Measurements from ENCODE around the gene WNT10A. TPM values are rescaled to one million over a fixed set of nuclear protein-coding genes. Genes with fewer than 3 reads are reported as not detected.
A peak's percentile ranks its signal among the peaks of the same experiment; 100 is the strongest.

Gene WNT10A
- total and polyA plus RNA-seq, 10 donors: 1.5 to 7.9 (median 2.3) TPM

DNA sequence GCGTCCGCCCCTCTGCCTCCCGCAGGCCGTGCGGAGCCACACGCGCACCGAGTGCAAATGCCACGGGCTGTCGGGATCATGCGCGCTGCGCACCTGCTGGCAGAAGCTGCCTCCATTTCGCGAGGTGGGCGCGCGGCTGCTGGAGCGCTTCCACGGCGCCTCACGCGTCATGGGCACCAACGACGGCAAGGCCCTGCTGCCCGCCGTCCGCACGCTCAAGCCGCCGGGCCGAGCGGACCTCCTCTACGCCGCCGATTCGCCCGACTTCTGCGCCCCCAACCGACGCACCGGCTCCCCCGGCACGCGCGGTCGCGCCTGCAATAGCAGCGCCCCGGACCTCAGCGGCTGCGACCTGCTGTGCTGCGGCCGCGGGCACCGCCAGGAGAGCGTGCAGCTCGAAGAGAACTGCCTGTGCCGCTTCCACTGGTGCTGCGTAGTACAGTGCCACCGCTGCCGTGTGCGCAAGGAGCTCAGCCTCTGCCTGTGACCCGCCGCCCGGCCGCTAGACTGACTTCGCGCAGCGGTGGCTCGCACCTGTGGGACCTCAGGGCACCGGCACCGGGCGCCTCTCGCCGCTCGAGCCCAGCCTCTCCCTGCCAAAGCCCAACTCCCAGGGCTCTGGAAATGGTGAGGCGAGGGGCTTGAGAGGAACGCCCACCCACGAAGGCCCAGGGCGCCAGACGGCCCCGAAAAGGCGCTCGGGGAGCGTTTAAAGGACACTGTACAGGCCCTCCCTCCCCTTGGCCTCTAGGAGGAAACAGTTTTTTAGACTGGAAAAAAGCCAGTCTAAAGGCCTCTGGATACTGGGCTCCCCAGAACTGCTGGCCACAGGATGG is 7.1 kb upstream of the WNT10A start:
- no peak overlapping the region for H3K27ac ChIP-seq
- WGBS, 5 donors: 10 to 27% (median 22%) methylated on average over 20 to 86 of the region's 86 CpGs
- H3K36me3 ChIP-seq: peaks cover 0 to 7% (median 0%) of the 10 kb centered on the region in 6 donors
- intact Hi-C loops (cut with DNase I; ENCODE audit: low total_unique reads): no loop called here
- peak; percentile 79 for DNase-seq
- no peaks in the 10 kb centered on the region for H3K9me3 ChIP-seq
- H3K4me1 ChIP-seq: peaks cover 12 to 67% (median 55%) of the 10 kb centered on the region in 6 donors
- TF ChIP-seq, protein P1, sequence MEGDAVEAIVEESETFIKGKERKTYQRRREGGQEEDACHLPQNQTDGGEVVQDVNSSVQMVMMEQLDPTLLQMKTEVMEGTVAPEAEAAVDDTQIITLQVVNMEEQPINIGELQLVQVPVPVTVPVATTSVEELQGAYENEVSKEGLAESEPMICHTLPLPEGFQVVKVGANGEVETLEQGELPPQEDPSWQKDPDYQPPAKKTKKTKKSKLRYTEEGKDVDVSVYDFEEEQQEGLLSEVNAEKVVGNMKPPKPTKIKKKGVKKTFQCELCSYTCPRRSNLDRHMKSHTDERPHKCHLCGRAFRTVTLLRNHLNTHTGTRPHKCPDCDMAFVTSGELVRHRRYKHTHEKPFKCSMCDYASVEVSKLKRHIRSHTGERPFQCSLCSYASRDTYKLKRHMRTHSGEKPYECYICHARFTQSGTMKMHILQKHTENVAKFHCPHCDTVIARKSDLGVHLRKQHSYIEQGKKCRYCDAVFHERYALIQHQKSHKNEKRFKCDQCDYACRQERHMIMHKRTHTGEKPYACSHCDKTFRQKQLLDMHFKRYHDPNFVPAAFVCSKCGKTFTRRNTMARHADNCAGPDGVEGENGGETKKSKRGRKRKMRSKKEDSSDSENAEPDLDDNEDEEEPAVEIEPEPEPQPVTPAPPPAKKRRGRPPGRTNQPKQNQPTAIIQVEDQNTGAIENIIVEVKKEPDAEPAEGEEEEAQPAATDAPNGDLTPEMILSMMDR (IDR thresholded peaks at IDR 0.05 in 8 of 11, conservative IDR thresholded peaks at IDR 0.05 in 3 of 11): peak in 1 of 11 experiments; percentile 6
- no peak for TF ChIP-seq POLR2A (IDR thresholded peaks at IDR 0.05)
- peaks cover 0 to 88% (median 29%) of the 10 kb centered on the region in 7 donors for H3K27me3 ChIP-seq (replicated peaks in 1 of 7)
- H3K4me3 ChIP-seq: peak overlapping the region in 5 of 8 donors; percentile 11 to 73 (median 15)

- peaks cover 21 to 79% (median 69%) of the 10 kb centered on the region in 6 donors for H3K4me1 ChIP-seq
- WGBS, 5 donors: 40 to 51% (median 47%) methylated on average over 2 of the region's 2 CpGs
- no peaks in the 10 kb centered on the region for H3K9me3 ChIP-seq
- H3K36me3 ChIP-seq: peaks cover 0 to 7% (median 0%) of the 10 kb centered on the region in 6 donors
- TF ChIP-seq POLR2A (IDR thresholded peaks at IDR 0.05) (no peak), POLR2AphosphoS5 (IDR thresholded peaks at IDR 0.05) (no peak)
- TF ChIP-seq, protein P1 (IDR thresholded peaks at IDR 0.05 in 8 of 11, conservative IDR thresholded peaks at IDR 0.05 in 3 of 11): no peak
- peaks cover 0 to 99% (median 43%) of the 10 kb centered on the region in 7 donors for H3K27me3 ChIP-seq (replicated peaks in 1 of 7)
- no peak for DNase-seq
- no peak overlapping the region for H3K4me3 ChIP-seq
- H3K27ac ChIP-seq: no peak overlapping the region
- intact Hi-C loops (cut with DNase I; ENCODE audit: low total_unique reads): loop anchor here (1.0 kb wide), 1 partner anchor 23 kb away; no protein-coding TSS in a partner anchor
These were observed 4.9 kb upstream of the WNT10A start for GRCh38 chr2:218875692-218876246.

DNA sequence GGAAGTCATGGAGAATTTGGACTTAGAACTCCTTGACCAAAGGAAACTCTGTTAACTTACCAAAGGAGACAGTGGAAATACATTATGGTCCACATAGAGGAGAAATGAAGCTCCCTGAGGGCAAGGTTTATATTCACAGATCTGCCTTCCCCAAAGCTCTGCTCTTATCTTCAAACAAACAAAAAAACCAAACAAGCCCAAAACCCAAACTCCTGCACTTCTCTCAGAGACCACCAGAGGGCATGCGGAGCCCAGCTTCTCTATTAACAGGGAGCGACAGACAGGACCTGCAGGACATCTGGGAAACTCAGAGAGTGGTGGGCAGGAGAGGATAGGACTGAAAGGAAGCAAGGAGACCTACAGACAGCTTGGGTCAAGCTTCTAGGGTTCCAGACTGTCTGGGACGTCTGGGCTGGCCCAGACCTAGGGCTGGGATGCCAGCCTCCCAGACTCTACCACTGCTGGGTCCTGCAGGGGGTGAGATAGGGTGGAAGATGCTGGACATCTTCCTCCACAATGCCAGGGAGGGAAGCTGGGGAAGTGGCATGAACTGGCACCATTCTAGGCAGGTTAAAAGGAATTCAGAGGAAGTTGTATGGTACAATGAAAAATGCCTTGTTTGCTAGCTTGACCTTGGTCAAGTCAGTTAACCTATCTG is 4.0 kb upstream of the WNT10A start:
- DNase-seq: peak; percentile 85
- intact Hi-C loops (cut with DNase I; ENCODE audit: low total_unique reads): loop anchor here (1.0 kb wide), 1 partner anchor 22 kb away; no protein-coding TSS in a partner anchor
- H3K9me3 ChIP-seq: no peaks in the 10 kb centered on the region
- H3K36me3 ChIP-seq: peaks cover 0 to 7% (median 0%) of the 10 kb centered on the region in 6 donors
- no peak for TF ChIP-seq POLR2A (IDR thresholded peaks at IDR 0.05)
- TF ChIP-seq, protein P1 (IDR thresholded peaks at IDR 0.05 in 8 of 11, conservative IDR thresholded peaks at IDR 0.05 in 3 of 11): peak; percentile 91 to 97 (median 94)
- no peak overlapping the region for H3K27ac ChIP-seq
- H3K27me3 ChIP-seq (replicated peaks in 1 of 7): peaks cover 0 to 99% (median 38%) of the 10 kb centered on the region in 7 donors
- H3K4me3 ChIP-seq: no peak overlapping the region
- 0 to 3% (median 2%) methylated on average over 3 of the region's 3 CpGs for WGBS, 5 donors
- H3K4me1 ChIP-seq: peaks cover 18 to 79% (median 66%) of the 10 kb centered on the region in 6 donors
